HG02852 (cell line): ENCODE results near the gene FAU.

Source experiments
- ATAC-seq: cut with Tn5 transposase; IDR thresholded peaks from one replicate; pipeline ENCODE4 v1.9.1; 2021; ENCODE audit warnings: mild to moderate bottlenecking, moderate library complexity; ENCODE audit not compliant: unreplicated experiment

The FAU gene

DNA sequence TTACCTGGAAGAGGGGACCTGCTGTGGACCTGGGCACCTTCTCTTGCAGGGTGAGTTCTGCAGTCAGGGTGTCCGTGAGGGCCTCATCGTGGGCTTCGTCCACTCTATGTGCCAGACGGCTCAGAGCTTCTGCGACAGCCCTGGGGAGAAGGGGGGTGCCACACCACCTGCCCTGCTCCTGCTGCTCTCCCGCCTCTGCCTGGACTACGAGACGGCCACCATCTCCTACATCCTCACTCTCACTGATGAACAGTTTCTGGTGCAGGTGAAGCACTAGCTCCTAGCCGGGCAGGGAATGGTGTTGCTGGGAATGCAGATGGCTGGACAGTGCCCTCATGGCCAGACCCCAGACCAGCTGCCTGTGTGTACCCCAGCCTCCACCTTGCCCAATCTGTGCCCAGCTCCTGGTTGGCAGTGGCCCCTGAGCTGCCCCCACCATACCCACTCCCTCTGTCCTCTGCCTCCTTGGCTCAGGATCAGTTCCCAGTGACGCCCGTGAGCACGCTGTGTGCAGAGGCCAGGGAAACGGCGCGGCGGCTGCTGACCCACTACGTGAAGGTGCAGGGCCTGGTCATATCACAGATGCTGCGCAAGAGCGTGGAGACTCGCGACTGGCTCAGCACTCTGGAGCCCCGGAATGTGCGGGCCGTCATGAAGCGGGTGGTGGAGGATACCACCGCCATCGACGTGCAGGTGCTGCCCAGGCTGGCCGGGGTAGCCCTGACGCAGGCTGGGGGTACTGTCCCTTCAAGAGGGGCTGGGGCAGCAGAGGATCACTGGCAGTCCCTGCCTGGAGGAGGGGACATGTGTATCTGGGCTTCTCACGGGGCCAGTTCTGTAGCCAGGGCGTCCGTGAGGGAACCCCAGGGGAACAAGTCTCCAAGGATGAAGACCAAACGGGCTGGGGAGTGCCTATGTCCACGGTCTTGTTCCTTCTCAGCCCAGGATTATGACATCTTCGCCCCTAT, 12.4 kb downstream of the FAU start:
- no peak for ATAC-seq

DNA sequence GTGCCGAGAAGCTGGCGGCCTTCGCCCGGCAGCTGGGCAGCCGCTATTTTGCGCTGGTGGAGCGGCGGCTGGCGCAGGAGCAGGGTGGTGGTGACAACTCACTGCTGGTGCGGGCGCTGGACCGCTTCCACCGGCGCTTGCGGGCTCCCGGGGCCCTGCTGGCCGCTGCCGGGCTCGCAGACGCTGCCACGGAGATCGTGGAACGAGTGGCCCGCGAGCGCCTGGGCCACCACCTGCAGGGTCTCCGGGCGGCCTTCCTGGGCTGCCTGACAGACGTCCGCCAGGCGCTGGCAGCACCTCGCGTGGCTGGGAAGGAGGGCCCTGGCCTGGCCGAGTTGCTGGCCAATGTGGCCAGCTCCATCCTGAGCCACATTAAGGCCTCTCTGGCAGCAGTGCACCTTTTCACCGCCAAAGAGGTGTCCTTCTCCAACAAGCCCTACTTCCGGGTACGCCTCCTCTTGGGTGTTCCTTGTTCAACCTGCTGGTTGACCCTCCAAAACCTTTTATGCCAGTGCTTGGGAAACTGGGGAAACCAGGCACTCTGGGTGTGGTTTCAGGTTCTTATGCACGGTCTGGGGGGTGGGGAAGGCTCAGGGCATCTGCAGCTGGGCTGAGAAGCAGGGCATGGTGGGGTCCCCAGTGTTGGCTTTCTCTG, 13.3 kb downstream of the FAU start:
- ATAC-seq = no peak

DNA sequence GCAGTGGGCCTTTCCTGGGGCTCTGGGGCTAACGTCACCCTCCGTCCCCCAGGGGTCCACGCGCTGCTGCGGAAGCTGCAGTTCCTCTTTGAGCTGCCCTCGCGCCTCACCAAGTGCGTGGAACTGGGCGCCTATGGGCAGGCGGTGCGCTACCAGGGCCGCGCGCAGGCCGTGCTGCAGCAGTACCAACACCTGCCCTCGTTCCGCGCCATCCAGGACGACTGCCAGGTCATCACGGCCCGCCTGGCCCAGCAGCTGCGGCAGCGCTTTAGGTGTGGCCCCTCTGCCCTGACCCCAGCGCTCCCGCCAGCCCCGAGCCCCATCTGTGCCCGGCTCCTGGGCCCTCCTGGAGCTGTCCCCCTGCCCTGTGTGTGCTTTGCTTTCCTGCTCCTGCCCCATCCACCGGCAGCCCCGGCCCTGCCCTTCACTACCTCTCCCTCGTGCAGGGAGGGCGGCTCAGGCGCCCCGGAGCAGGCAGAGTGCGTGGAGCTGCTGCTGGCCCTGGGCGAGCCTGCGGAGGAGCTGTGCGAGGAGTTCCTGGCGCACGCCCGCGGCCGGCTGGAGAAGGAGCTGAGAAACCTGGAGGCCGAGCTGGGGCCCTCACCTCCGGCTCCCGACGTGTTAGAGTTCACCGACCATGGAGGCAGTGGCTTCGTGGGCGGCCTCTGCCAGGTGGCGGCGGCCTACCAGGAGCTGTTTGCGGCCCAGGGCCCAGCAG, 14.0 kb downstream of the FAU start:
- ATAC-seq = no peak

DNA sequence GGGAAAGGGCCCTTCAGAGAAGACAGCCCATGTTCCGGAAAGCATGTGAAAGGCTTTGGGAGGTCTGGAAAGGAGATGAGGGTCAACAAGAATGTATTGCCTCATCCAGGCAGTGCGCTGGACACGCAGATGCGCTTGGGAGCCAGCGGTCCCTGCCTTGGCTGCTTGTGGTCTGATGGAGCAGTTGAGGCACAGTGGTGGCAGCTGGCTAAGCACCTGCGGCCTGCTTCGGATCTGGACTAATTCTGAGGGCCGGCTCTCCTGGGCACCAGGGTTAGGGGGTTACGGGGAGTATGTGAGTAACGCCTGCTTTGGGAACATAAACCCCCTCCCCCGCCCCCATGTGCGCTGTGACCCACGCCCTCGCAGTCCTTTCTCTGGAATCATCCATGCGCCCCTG, 14.9 kb downstream of the FAU start:
- no peak for ATAC-seq

DNA sequence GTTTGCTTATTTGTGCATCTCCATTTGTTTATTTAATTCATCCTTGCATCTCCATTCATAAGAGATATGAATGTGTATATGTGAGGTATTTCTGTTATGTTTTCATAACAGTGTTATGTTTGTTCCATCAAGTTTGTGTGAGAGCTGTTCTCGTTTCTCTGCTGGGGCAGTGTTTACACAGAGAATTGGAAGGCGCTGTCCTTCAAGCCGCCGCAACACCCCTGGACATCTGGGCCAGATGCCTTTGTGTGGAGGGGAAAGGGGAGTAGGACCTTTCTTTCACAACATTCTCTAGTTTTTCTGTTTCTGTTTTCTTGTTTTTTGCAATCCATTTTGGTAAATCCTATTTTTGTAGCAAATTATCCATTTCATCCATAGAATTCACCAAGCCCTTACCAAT, 17.3 kb downstream of the FAU start:
- no peak for ATAC-seq

DNA sequence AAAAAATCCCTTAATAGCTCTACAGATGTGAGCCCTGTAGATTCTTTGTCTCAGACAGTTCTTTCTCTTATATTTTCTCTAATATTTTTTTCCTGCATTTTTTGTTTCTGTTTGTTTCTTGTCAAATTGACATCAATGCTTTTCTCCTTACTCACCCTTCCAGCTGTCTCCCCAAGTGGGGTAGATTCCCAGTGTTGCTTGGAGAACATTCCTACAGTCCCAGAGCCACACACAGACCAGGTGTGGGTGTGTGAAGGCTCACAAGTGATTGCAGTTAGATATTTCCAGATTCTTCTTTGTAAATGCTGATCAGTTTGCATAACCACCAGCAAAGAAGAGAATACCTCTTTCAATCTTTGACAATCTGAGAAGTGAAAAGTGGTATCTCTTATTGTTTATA, 18.5 kb downstream of the FAU start:
- ATAC-seq = no peak

DNA sequence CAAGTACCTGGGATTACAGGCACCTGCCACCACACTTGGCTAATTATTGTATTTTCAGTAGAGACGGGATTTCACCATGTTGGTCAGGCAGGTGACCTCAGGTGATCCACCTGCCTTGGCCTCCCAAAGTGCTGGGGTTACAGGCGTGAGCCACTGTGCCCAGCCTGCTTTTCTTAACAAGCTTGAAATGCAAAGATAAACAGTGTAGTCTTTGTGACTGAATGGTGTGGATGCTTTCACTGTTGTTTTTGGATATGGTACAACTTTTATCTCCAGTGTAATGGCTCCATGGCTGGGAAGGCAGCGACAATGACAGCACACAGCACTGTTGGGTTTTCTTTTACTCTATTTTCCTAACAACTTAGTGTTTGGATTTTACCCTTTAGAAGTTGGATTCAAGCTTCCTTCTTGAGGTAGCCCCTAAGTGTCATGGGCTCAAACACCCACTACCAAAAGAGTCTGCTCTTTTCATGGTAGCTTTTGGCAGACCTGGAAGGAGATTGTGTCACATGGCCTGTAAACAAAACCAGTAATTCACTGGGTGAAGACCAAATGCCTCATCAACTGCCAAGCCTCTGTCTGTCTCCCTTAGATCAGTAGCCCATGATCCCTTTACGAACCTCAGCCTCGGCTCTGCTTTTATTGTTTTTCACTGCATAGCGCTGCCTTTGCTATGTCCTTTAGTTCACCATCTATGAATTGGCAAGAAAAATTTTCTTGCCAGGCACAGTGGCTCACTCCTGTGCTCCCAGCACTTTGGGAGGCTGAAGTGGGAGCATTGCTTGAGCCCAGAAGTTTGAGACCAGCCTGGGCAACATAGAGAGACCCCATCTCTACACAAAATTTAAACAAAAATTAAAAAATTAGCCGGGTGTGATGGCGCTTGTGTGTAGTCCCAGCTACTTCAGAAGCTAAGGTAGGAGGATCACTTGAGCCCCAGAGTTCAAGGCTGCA, 19.5 kb downstream of the FAU start:
- ATAC-seq = no peak

DNA sequence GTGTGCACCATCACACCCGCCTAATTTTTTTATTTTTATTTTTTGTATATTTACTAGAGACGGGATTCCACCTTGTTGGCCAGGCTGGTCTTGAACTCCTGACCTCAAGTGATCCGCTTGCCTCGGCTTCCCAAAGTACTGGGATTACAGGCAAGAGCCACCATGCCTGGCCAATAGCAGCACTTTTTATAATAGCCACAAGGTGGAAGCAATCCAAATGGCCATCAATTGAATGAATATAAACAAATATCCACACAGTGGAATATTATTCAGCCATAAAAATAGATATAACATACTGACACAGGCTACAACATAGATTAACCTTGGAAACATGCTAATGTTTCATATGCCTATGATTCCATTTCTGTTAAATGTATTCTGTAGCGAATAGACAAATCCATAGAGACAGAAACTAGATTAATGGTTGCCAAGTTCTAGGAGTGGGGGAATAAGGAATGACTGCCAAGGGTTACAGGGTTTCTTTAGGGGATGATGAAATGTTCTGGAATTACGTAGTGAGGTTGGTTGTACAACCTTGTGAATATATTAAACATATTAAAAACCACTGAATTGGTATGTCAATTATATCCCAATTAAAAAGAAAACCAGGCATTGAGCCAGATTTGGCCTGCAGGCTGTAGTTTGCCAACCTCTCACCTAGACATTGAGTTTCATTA, 21.1 kb downstream of the FAU start:
- no peak for ATAC-seq

DNA sequence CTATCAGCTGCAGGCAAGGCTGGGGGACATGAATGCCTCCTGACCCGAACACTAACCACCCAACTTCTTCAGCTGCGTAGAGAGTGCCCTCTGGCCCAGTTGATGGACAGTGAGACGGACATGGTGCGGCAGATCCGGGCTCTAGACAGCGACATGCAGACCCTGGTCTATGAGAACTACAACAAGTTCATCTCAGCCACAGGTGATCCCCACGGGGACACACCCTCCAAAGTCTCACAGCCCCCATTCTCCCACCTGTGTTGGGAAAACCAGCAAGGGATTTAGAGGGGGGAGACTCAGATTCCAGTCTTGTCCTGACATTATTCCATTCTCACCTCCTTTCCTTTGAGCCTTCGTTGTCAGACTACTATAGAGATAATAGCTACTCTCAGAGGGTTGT, 25.0 kb downstream of the FAU start:
- no peak for ATAC-seq

DNA sequence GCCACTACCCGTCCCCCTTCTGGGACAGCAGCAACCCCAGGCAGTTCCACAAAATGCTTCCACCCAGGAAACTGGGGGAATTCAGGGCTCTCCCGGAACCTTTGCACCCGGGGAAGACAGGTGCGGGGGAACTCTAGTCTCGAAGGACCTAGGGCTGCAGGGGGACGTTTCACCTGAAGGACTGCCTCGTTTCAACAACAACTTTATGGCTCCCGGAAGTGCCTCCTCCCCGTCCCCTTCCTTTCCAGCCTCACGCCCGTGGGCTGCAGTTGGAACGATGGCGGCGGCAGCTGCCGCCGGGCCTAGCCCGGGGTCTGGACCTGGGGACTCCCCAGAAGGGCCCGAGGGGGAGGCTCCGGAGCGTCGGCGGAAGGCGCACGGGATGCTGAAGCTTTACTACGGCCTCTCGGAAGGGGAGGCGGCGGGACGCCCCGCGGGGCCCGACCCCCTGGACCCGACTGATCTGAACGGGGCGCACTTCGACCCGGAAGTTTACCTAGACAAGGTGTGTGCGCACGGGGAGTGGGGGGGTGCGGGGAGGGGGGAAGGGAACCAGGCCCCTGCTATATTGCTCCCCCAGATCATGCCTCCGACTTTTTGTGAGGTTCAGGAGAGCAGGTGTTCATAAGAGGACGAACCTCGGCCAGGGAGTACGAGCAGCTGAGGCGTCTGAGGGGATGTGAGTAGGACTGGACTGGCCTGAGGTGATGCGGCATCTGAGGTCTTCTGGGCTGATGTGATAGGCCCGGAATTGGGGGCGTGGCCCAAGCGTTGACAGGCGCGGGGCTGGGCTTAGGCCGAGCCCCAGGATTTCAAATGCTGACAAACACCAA, 25.7 kb downstream of the FAU start, which contains the start of gene VPS51:
TSS of gene VPS51 (plus strand) at position 241 of the 833 bp plus-strand sequence. CDS start at position 278, 37 bp downstream.
- peak; percentile 76 for ATAC-seq

DNA sequence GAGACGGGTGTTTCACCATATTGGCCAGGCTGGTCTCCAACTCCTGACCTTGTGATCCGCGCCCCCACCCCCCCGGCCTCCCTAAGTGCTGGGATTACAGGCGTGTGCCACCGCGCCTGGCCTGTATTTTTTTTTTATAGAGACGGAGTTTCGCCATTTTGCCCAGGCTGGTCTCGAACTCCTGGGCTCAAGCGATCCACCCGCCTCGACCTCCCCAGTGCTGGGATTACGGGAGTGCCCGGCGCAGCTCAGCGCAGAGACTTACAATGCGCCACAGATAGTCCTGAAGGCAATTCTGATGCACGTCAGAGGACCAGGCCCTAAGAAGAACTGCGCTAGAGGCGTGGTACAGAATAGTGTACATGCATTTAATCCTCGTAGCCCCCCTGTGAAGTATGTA, 26.5 kb downstream of the FAU start:
- ATAC-seq = no peak

DNA sequence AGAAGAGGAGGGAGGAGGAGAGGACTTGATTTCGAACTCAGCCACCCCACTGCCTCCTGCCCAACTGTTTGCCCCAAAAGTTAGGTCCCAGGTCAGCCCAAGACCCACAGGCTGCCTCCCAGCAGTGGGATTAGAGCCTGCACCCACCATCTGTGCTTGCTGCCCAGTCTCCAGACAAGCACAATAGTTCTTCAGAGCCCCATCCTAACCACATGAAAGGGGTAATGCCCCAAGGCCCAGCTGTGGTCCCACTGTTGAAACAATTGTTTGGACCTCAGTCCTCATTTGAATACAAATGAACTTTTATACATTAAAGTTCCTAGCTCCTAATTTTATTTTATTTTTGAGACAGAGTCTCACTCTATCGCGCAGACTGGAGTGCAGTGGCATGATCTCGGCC, 31.3 kb downstream of the FAU start:
- no peak for ATAC-seq

DNA sequence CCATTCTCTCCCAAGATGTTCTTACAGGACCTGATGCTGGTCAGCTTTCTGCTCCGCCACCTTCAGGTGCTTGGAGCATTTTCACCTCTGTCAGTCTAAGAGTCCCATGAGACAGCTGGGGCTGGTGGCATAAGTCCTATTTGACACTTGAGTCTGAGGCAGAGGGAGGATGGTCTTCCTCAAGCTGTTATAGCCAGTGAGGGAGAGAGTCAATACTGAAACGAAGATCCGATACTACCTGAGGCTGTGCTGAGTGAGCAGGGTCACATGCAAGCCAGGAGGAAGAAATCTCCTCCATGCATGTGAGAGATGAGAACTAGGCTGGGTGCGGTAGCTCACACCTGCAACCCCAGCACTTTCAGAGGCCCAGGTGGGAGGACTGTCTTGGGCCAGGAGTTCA, 32.3 kb downstream of the FAU start:
- no peak for ATAC-seq

DNA sequence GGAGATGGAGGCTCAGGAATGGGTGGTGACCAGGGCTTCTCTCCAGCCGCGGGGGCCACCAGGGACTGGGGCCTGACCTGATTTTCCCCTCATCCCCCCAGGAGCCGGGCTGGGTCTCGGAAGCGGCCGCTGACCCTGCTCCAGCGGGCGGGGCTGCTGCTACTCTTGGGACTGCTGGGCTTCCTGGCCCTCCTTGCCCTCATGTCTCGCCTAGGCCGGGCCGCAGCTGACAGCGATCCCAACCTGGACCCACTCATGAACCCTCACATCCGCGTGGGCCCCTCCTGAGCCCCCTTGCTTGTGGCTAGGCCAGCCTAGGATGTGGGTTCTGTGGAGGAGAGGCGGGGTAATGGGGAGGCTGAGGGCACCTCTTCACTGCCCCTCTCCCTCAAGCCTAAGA, 34.1 kb downstream of the FAU start:
- ATAC-seq = no peak

DNA sequence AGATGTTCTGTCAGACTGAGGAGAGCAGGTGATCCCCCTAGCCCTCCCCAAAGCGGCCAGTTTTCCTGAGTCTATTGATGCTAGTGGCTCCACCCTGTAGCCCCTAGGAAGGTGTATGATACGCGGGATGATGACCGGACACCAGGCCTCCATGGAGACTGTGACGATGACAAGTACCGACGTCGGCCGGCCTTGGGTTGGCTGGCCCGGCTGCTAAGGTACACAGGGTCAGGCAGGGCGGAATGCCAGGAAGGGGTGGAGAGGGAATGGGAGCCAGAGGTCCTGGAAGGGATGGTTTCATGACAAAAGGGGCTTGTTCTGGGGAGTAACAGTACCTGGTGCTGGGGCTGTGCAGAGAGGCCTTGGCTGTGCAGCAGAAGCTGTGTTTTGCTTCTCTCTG, 34.7 kb downstream of the FAU start:
- ATAC-seq = no peak

DNA sequence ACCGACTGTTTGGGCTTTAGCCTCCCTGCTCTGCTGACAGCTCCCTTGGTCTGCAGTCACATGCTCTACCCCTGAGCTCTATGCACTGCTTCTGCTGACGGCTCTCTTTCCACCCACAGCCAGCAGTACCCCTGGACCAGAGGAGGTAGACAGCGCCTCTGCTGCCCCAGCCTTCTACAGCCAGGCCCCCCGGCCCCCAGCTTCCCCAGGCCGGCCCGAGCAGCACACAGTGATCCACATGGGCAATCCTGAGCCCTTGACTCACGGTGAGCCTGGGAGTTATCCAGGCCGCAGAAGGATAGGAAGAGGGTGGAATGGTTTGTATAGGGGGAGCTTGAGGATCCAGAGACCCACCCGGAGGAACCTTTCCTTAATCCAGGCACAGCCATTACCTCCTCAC, 35.1 kb downstream of the FAU start:
- ATAC-seq = no peak

DNA sequence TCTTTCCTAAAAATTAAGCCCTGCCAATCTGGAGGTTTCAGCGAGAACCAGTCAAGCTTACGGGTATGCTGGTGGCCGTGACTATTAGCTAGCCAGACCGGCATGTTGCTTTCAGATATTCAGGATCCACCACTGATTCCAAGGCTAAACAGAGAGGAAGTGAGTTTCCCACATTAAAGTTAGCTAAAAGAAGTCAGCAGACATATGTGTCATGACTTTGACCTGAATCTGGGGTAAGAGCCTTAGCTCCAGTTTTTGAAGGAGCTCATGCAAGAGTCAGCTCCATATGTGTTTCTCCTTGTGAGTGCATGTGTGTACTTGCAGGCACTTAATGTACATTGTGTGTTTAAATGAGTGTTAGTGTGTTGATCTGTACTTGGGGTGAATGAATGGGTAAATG, 36.5 kb downstream of the FAU start:
- ATAC-seq = no peak

DNA sequence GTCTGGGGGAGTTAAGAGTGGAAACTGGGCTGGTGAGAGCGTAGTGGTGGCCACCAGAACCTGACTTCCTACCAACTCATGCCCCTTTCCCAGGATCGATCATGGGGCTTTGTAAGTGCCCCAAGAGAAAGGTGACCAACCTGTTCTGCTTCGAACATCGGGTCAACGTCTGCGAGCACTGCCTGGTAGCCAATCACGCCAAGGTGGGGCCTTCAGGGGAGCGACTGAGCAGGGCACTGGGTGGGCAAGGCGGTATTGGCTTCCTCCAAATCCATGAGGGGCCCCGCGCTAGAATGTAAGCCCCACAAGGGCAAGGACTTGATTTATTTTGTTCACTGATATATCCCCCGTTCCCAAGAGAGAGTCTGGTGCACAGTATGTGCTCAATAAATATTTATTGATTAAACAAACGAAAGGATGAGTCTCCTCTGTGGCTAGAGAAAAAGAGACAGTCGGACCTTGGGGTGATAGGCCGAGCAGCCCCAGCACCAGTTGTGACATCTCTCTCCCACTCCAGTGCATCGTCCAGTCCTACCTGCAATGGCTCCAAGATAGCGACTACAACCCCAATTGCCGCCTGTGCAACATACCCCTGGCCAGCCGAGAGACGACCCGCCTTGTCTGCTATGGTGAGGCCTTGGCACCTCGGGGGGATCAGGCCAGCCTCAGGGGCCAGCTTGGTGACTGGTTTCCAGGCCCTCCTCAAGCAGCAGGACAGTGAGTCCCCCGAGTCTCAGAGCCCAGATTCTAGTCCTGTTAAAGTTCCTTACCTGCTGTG, 37.1 kb downstream of the FAU start:
- ATAC-seq = no peak
